Neural progenitor cell (in vitro differentiated cells): Measurements from ENCODE around the gene SLAIN2. TPM values are rescaled to one million over a fixed set of nuclear protein-coding genes. Genes with fewer than 3 reads are reported as not detected.

ENCODE experiments used
- DNase-seq: peaks from one replicate; pipeline ENCODE4 v3.0.0-alpha.2; 2016; ENCODE audit warnings: low spot score
- H2AFZ ChIP-seq: fragments of 200-600 bp; sonication (generic); replicated peaks from 2 replicates; pipeline ENCODE4 v1.6.1; 2016; ENCODE audit warnings: antibody characterized with exemption
- H3F3A ChIP-seq: fragments of 200-600 bp; sonication (generic); 2 replicates; pipeline ENCODE4 v1.6.1; 2016; ENCODE audit warnings: antibody characterized with exemption, low read depth
- H3K27ac ChIP-seq: fragments of 200-600 bp; sonication (generic); 2 replicates; pipeline ENCODE4 v1.5.1; 2016; ENCODE audit warnings: mild to moderate bottlenecking
- H3K27me3 ChIP-seq: fragments of 200-600 bp; sonication (generic); 2 replicates; pipeline ENCODE4 v1.6.1; 2016; ENCODE audit warnings: mild to moderate bottlenecking, moderate library complexity
- H3K36me3 ChIP-seq: fragments of 200-600 bp; sonication (generic); 2 replicates; pipeline ENCODE4 v1.5.1; 2016
- H3K4me1 ChIP-seq: fragments of 200-600 bp; sonication (generic); 2 replicates; pipeline ENCODE4 v1.6.1; 2016; ENCODE audit warnings: mixed run types
- H3K4me2 ChIP-seq: fragments of 200-600 bp; sonication (generic); 2 replicates; pipeline ENCODE4 v1.6.1; 2016
- H3K4me3 ChIP-seq: fragments of 200-600 bp; sonication (generic); 2 replicates; pipeline ENCODE4 v1.5.1; 2016
- H3K79me2 ChIP-seq: fragments of 200-600 bp; sonication (generic); 2 replicates; pipeline ENCODE4 v1.6.1; 2016; ENCODE audit warnings: low read depth
- H3K9ac ChIP-seq: fragments of 200-600 bp; sonication (generic); 2 replicates; pipeline ENCODE4 v1.6.1; 2016
- H3K9me3 ChIP-seq: fragments of 200-600 bp; sonication (generic); 2 replicates; pipeline ENCODE4 v1.5.1; 2016; ENCODE audit warnings: low read depth
- H4K20me1 ChIP-seq: fragments of 200-600 bp; sonication (generic); 2 replicates; pipeline ENCODE4 v1.6.1; 2016; ENCODE audit warnings: low read depth
- H3K27ac Mint-ChIP-seq: 3 replicates; pipeline ENCODE4 v1.8.0; 2021; ENCODE audit warnings: mixed read lengths
- H3K27me3 Mint-ChIP-seq: 2 replicates; pipeline ENCODE4 v1.8.0; 2022; ENCODE audit warnings: low read depth, mild to moderate bottlenecking, inconsistent platforms, moderate library complexity, mixed read lengths; ENCODE audit not compliant: insufficient read depth
- H3K36me3 Mint-ChIP-seq: 3 replicates; pipeline ENCODE4 v1.8.0; 2021; ENCODE audit warnings: mixed read lengths
- H3K4me1 Mint-ChIP-seq: 3 replicates; pipeline ENCODE4 v1.8.0; 2021; ENCODE audit warnings: mixed read lengths
- H3K4me3 Mint-ChIP-seq: 3 replicates; pipeline ENCODE4 v1.8.0; 2021; ENCODE audit warnings: mild to moderate bottlenecking, moderate library complexity, mixed read lengths
- H3K9me3 Mint-ChIP-seq: 3 replicates; pipeline ENCODE4 v1.8.0; 2020; ENCODE audit warnings: mixed read lengths
- EZH2 ChIP-seq: fragments of 200-600 bp; sonication (generic); IDR thresholded peaks from 2 replicates; pipeline ENCODE4 v1.6.1; 2017; ENCODE audit warnings: antibody characterized with exemption, mild to moderate bottlenecking, moderate library complexity
- EZH2phosphoT487 ChIP-seq: fragments of 200-600 bp; sonication (generic); IDR thresholded peaks from 2 replicates; pipeline ENCODE4 v1.6.1; 2017; ENCODE audit warnings: antibody characterized with exemption
- total RNA-seq: library from RNA; depleted of rRNA; stranded (reverse); fragments of >200 nt; gene quantifications from 2 replicates; pipeline ENCODE4 v1.2.3, GENCODE V29; 2015; ENCODE audit warnings: low replicate concordance
- TF ChIP-seq, protein P1 (sequence below): fragments of 200-600 bp; sonication (generic); IDR thresholded peaks from 2 replicates; pipeline ENCODE4 v1.5.1; 2017; ENCODE audit warnings: antibody characterized with exemption, mild to moderate bottlenecking

Gene SLAIN2
- total RNA-seq, 1 donor from 2014 or later: 25.4 TPM

DNA sequence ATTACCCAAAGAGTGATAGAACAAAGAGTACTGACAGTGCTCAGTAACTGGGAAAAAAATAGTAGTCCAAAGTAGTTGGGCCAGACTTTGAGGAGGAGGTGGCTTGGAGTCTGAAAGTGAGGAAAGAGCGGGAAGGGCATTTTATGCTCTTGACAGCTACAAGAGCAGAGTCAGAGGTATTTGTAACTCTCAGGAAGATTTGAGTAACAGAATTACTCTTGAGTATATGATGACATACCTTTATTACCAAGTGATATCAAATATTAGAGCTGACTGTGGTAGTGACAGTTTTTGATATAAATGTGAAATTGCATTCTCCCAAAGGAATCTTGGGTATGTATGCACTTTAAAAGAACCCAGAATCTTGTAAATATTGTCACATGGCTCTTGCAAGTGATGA is 2.2 kb downstream of the SLAIN2 start:
- Histone ChIP-seq H3F3A (peaks cover 23% of the 10 kb centered on the region), H3K4me3 (peak overlapping the region; percentile 96), H3K4me1 (peaks cover 35% of the 10 kb centered on the region), H3K79me2 (peaks cover 71% of the 10 kb centered on the region), H3K9ac (no peak overlapping the region), H3K4me2 (peak overlapping the region; percentile 79), H4K20me1 (peaks cover 46% of the 10 kb centered on the region), H2AFZ (no peak overlapping the region), H3K36me3 (no peaks in the 10 kb centered on the region), H3K27ac (no peak overlapping the region), H3K27me3 (no peaks in the 10 kb centered on the region), H3K9me3 (no peaks in the 10 kb centered on the region)
- H3K27me3 Mint-ChIP-seq: peaks cover 2% of the 10 kb centered on the region
- no peak overlapping the region for H3K27ac Mint-ChIP-seq
- H3K9me3 Mint-ChIP-seq: peaks cover 5% of the 10 kb centered on the region
- DNase-seq: no peak
- H3K4me3 Mint-ChIP-seq: peak overlapping the region; percentile 99
- TF ChIP-seq EZH2: no peak
- TF ChIP-seq, protein P1, sequence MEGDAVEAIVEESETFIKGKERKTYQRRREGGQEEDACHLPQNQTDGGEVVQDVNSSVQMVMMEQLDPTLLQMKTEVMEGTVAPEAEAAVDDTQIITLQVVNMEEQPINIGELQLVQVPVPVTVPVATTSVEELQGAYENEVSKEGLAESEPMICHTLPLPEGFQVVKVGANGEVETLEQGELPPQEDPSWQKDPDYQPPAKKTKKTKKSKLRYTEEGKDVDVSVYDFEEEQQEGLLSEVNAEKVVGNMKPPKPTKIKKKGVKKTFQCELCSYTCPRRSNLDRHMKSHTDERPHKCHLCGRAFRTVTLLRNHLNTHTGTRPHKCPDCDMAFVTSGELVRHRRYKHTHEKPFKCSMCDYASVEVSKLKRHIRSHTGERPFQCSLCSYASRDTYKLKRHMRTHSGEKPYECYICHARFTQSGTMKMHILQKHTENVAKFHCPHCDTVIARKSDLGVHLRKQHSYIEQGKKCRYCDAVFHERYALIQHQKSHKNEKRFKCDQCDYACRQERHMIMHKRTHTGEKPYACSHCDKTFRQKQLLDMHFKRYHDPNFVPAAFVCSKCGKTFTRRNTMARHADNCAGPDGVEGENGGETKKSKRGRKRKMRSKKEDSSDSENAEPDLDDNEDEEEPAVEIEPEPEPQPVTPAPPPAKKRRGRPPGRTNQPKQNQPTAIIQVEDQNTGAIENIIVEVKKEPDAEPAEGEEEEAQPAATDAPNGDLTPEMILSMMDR: no peak
- no peak for TF ChIP-seq EZH2phosphoT487
- H3K36me3 Mint-ChIP-seq: peaks cover 8% of the 10 kb centered on the region
- H3K4me1 Mint-ChIP-seq: peaks cover 35% of the 10 kb centered on the region

DNA sequence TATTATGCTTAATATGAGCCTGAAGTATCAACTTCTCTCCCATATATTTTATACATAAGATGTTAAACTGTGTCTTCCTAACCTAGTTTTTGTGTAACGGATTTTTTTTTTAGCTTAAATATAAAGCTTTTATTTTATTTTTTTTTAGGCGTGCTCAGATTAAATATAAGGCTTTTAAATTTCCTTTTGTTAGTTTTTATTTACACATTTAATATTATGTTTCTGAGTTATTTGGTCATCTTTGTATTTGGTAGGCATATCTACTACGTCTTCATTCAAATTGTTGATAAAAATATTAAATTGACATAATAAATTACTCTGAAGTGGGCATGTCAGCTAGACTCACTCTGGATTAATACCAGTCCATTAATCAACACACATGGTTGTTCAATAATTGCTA is 4.2 kb downstream of the SLAIN2 start:
- TF ChIP-seq, protein P1: no peak
- no peak for TF ChIP-seq EZH2
- no peak for TF ChIP-seq EZH2phosphoT487
- peaks cover 2% of the 10 kb centered on the region for H3K27me3 Mint-ChIP-seq

DNA sequence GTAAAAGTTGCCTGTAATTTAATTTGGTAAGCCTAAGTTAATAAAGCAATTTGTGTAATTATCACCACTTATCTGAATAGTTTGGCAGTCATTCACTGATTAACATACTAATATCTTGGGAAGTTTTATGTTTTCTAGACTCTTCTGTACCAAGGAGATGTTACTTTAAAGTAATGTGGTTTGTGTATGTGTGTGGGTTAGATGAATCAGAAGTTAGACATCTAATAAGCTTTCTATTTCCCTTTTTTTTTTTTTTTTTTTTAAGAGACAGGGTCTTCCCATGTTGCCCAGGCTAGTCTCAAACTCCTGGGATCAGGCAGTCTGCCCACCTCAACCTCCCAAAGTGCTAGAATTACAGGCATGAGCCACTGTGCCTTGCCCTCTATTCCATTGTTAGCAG is 5.3 kb downstream of the SLAIN2 start:
- peaks cover 8% of the 10 kb centered on the region for H3F3A ChIP-seq
- H3K4me2 ChIP-seq: no peak overlapping the region
- H2AFZ ChIP-seq: no peak overlapping the region
- DNase-seq: no peak
- H3K4me3 ChIP-seq: no peak overlapping the region
- H3K9ac ChIP-seq: no peak overlapping the region
- TF ChIP-seq EZH2phosphoT487 (no peak), EZH2 (no peak)
- TF ChIP-seq, protein P1: no peak
- H3K4me1 ChIP-seq: peaks cover 48% of the 10 kb centered on the region
- H3K27me3 ChIP-seq: no peaks in the 10 kb centered on the region
- H4K20me1 ChIP-seq: peaks cover 55% of the 10 kb centered on the region
- H3K27ac ChIP-seq: no peak overlapping the region
- H3K36me3 ChIP-seq: no peaks in the 10 kb centered on the region
- no peak overlapping the region for H3K27ac Mint-ChIP-seq
- H3K4me3 Mint-ChIP-seq: no peak overlapping the region
- peaks cover 100% of the 10 kb centered on the region for H3K79me2 ChIP-seq
- H3K27me3 Mint-ChIP-seq: peaks cover 2% of the 10 kb centered on the region
- H3K36me3 Mint-ChIP-seq: peaks cover 18% of the 10 kb centered on the region
- H3K9me3 ChIP-seq: no peaks in the 10 kb centered on the region
- H3K4me1 Mint-ChIP-seq: peaks cover 23% of the 10 kb centered on the region
- peaks cover 14% of the 10 kb centered on the region for H3K9me3 Mint-ChIP-seq

More for the DNA sequence above, 4.2 kb downstream of the SLAIN2 start:
- H3K27ac ChIP-seq: no peak overlapping the region
- H3K27ac Mint-ChIP-seq: no peak overlapping the region
- H3K4me3 Mint-ChIP-seq: no peak overlapping the region
- peak overlapping the region; percentile 96 for H3K4me3 ChIP-seq
- H3K36me3 ChIP-seq: no peaks in the 10 kb centered on the region
- peaks cover 10% of the 10 kb centered on the region for H3K36me3 Mint-ChIP-seq
- H3K4me1 Mint-ChIP-seq: peaks cover 23% of the 10 kb centered on the region
- H2AFZ ChIP-seq: no peak overlapping the region
- H3K4me2 ChIP-seq: peak overlapping the region; percentile 79
- H3K9ac ChIP-seq: no peak overlapping the region
- no peak for DNase-seq
- H3K27me3 ChIP-seq: no peaks in the 10 kb centered on the region
- H3K9me3 Mint-ChIP-seq: peaks cover 6% of the 10 kb centered on the region
- H4K20me1 ChIP-seq: peaks cover 47% of the 10 kb centered on the region
- H3F3A ChIP-seq: peaks cover 15% of the 10 kb centered on the region
- H3K79me2 ChIP-seq: peaks cover 91% of the 10 kb centered on the region
- peaks cover 43% of the 10 kb centered on the region for H3K4me1 ChIP-seq
- H3K9me3 ChIP-seq: no peaks in the 10 kb centered on the region
